ENCODE data around the gene HIBCH. TPM values are rescaled to one million over a fixed set of nuclear protein-coding genes. Genes with fewer than 3 reads are reported as not detected.
A peak's percentile ranks its signal among the peaks of the same experiment; 100 is the strongest.

The HIBCH gene
- total RNA-seq, 1 donor from 2014 or later: 4.7 TPM

DNA sequence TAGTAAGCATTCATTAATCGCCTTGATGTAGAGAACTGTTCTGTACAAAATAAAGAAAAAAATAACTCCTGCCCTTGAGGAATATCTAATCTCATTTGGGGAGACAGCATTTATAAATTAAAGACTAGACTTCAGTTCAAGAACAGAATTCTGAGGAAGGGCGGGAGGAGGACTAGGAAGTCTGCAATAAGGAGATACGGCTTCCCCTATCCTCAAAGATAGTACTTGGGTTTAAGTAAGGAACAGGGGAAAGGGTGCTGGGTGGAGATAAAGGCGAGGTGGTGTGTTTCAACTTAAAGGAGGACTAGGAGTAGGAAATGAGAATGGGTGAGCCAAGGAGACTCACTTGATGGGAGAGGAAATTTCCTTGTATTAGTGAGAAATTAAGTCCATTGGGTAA is 135.2 kb downstream of the HIBCH start:
- DNase-seq (ENCODE audit: low read depth) (no peak), FAIRE-seq (no peak)
- Histone ChIP-seq H3K4me3 (ENCODE audit: low read depth, low read length) (no peak overlapping the region), H3K36me3 (ENCODE audit: control insufficient read depth, insufficient read depth, low read length) (no peaks in the 10 kb centered on the region), H3K27me3 (ENCODE audit: control insufficient read depth, insufficient read depth, low read length) (no peaks in the 10 kb centered on the region)
- no peak for TF ChIP-seq CTCF (IDR thresholded peaks at IDR 0.05; ENCODE audit: insufficient read depth, low read length, severe bottlenecking)

DNA sequence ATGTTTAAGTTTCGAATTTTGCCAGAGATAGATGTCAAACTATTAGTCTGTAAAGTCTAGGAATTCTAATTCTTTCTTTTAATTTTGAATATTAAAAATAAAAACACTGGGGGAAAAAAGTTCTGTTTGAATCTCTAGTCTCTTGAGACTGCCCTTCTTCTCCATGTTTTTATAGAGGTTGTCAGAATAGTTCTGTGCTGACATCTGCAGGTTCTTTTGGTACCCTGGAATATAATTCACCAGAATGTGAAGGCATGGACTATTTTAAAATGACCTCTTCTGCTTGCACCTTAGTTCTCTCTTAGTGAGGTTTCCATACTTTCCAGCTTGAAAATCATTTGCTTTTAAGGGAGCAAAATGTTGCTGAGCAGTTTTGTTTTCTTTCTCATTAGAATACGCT is 136.1 kb downstream of the HIBCH start:
- no peak for FAIRE-seq
- Histone ChIP-seq H3K36me3 (ENCODE audit: control insufficient read depth, insufficient read depth, low read length) (no peaks in the 10 kb centered on the region), H3K4me3 (ENCODE audit: low read depth, low read length) (no peak overlapping the region), H3K27me3 (ENCODE audit: control insufficient read depth, insufficient read depth, low read length) (no peaks in the 10 kb centered on the region)
- DNase-seq (ENCODE audit: low read depth): no peak
- TF ChIP-seq CTCF (IDR thresholded peaks at IDR 0.05; ENCODE audit: insufficient read depth, low read length, severe bottlenecking): no peak

GRCh38 chr2:190182071-190182524 is 137.5 kb downstream of the HIBCH start:
- no peak for DNase-seq (ENCODE audit: low read depth)
- no peak for FAIRE-seq
- H3K4me3 ChIP-seq (ENCODE audit: low read depth, low read length): no peak overlapping the region
- no peak for TF ChIP-seq CTCF (IDR thresholded peaks at IDR 0.05; ENCODE audit: insufficient read depth, low read length, severe bottlenecking)
- no peaks in the 10 kb centered on the region for H3K36me3 ChIP-seq (ENCODE audit: control insufficient read depth, insufficient read depth, low read length)
- H3K27me3 ChIP-seq (ENCODE audit: control insufficient read depth, insufficient read depth, low read length): no peaks in the 10 kb centered on the region

GRCh38 chr2:190181123-190181669 is 138.4 kb downstream of the HIBCH start:
- no peaks in the 10 kb centered on the region for H3K27me3 ChIP-seq (ENCODE audit: control insufficient read depth, insufficient read depth, low read length)
- H3K4me3 ChIP-seq (ENCODE audit: low read depth, low read length): peak overlapping the region; percentile 59
- FAIRE-seq (no peak), DNase-seq (ENCODE audit: low read depth) (peak; percentile 13)
- no peak for TF ChIP-seq CTCF (IDR thresholded peaks at IDR 0.05; ENCODE audit: insufficient read depth, low read length, severe bottlenecking)
- no peaks in the 10 kb centered on the region for H3K36me3 ChIP-seq (ENCODE audit: control insufficient read depth, insufficient read depth, low read length)

DNA sequence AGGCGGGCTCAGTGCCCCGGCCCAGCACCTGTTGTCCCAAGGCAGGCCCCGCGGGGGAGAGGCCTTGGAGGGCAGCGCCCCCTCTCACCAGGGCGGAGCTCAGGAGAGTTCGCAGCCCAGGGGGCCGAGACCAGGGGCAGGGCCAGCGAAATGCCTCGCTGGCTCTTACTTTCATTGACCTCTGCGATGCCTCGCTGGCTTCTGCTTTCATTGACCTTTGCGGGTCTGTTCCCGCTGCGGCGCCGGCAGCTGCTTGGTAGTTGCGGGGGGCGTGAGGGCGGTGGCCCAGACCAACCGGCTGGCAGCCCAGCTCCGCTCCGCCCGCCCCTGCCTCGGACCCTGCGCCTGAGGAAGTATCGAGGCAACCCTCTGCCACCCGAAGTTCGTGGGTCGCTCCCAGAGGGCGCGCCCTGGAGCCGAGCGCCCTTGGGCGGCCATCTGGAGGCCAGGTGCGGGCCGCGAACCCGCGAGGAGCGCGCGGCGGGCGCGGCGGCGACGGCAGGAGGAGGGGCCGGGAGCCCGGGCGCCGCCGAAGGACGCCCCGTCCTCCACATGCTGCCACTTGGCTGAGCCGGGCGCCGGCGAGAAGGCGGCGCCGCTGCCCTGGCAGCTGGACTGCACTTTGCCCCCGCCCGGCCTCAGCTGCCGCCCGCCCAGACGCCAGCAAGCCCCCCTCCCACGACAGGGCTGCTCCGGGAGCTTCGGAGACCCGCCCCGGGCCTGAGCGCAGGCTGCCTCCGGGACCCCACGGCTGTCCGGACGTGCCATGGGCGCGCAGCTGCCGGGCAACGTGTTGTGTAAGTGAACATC is 139.1 kb downstream of the HIBCH start:
- Histone ChIP-seq H3K4me3 (ENCODE audit: low read depth, low read length) (peak overlapping the region; percentile 59), H3K36me3 (ENCODE audit: control insufficient read depth, insufficient read depth, low read length) (no peaks in the 10 kb centered on the region), H3K27me3 (ENCODE audit: control insufficient read depth, insufficient read depth, low read length) (no peaks in the 10 kb centered on the region)
- TF ChIP-seq CTCF (IDR thresholded peaks at IDR 0.05; ENCODE audit: insufficient read depth, low read length, severe bottlenecking): peak; percentile 62
- no peak for DNase-seq (ENCODE audit: low read depth)
- no peak for FAIRE-seq
